Measurements from ENCODE around the gene UPK2.

Gene UPK2

GRCh38 chr11:118916842-118917388 lies 39.2 kb upstream of the UPK2 start:
- TF ChIP-seq FOXP2 (optimal IDR thresholded peaks at IDR 0.05; ENCODE audit: borderline replicate concordance, extremely low read depth, extremely low read length, insufficient read depth) (no peak), SIN3A (IDR thresholded peaks at IDR 0.05; ENCODE audit: borderline replicate concordance, insufficient read depth, low read length) (no peak), TAF1 (IDR thresholded peaks at IDR 0.05; ENCODE audit: borderline replicate concordance, insufficient read depth, low read length) (no peak), POLR2AphosphoS5 (IDR thresholded peaks at IDR 0.05; ENCODE audit: low read depth, low read length) (no peak)
- TF ChIP-seq, protein P1, sequence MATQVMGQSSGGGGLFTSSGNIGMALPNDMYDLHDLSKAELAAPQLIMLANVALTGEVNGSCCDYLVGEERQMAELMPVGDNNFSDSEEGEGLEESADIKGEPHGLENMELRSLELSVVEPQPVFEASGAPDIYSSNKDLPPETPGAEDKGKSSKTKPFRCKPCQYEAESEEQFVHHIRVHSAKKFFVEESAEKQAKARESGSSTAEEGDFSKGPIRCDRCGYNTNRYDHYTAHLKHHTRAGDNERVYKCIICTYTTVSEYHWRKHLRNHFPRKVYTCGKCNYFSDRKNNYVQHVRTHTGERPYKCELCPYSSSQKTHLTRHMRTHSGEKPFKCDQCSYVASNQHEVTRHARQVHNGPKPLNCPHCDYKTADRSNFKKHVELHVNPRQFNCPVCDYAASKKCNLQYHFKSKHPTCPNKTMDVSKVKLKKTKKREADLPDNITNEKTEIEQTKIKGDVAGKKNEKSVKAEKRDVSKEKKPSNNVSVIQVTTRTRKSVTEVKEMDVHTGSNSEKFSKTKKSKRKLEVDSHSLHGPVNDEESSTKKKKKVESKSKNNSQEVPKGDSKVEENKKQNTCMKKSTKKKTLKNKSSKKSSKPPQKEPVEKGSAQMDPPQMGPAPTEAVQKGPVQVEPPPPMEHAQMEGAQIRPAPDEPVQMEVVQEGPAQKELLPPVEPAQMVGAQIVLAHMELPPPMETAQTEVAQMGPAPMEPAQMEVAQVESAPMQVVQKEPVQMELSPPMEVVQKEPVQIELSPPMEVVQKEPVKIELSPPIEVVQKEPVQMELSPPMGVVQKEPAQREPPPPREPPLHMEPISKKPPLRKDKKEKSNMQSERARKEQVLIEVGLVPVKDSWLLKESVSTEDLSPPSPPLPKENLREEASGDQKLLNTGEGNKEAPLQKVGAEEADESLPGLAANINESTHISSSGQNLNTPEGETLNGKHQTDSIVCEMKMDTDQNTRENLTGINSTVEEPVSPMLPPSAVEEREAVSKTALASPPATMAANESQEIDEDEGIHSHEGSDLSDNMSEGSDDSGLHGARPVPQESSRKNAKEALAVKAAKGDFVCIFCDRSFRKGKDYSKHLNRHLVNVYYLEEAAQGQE (IDR thresholded peaks at IDR 0.05; ENCODE audit: insufficient read depth in 1 of 2, low read depth in 2 of 2, low read length in 2 of 2): no peak

- TF ChIP-seq SIN3A (IDR thresholded peaks at IDR 0.05; ENCODE audit: borderline replicate concordance, insufficient read depth, low read length) (no peak), POLR2AphosphoS5 (IDR thresholded peaks at IDR 0.05; ENCODE audit: low read depth, low read length) (no peak), TAF1 (IDR thresholded peaks at IDR 0.05; ENCODE audit: borderline replicate concordance, insufficient read depth, low read length) (no peak)
- TF ChIP-seq, protein P1 (IDR thresholded peaks at IDR 0.05; ENCODE audit: insufficient read depth in 1 of 2, low read depth in 2 of 2, low read length in 2 of 2): no peak
Measured at GRCh38 chr11:118917481-118918127, 38.5 kb upstream of the UPK2 start.

DNA sequence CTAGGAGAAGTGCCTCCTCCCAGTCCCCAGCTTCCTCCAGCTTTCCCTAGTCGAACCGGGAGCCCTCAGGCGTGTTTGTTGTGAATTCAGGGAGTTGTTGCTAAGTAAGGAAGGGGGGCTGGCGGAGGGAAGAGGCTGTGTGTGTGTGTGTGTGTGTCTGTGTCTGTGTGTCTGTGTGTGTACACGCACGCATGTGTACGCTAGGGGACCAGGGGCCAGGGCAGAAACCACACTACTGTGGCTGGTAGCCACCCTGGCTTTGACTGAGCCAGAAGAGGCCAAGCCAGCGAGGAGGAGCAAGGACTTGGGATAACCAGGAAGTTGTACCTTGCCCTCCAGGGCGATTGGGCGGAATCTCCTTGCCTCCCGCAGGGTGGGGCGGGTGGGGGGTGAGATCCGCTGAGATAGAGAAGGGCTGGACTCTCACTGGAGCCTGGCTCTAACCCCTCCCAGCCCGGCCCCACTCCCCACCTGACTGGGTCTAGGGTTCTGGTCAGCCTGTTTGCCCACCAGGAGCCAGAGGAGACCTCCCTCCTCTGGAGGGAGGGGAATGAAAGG lies 37.9 kb upstream of the UPK2 start:
- TF ChIP-seq, protein P1 (IDR thresholded peaks at IDR 0.05; ENCODE audit: insufficient read depth in 1 of 2, low read depth in 2 of 2, low read length in 2 of 2): no peak
- TF ChIP-seq SIN3A (IDR thresholded peaks at IDR 0.05; ENCODE audit: borderline replicate concordance, insufficient read depth, low read length) (0 out of 2 replicates have a peak, but pooled peaks have one; percentile 62), FOXP2 (optimal IDR thresholded peaks at IDR 0.05; ENCODE audit: borderline replicate concordance, extremely low read depth, extremely low read length, insufficient read depth) (no peak), POLR2AphosphoS5 (IDR thresholded peaks at IDR 0.05; ENCODE audit: low read depth, low read length) (peak; percentile 43; the same call in 1 of the 2 replicates), TAF1 (IDR thresholded peaks at IDR 0.05; ENCODE audit: borderline replicate concordance, insufficient read depth, low read length) (peak; percentile 54; the same call in 1 of the 2 replicates)

GRCh38 chr11:118918686-118919280 lies 37.3 kb upstream of the UPK2 start:
- no peak for TF ChIP-seq FOXP2 (optimal IDR thresholded peaks at IDR 0.05; ENCODE audit: borderline replicate concordance, extremely low read depth, extremely low read length, insufficient read depth)
- no peak for TF ChIP-seq TAF1 (IDR thresholded peaks at IDR 0.05; ENCODE audit: borderline replicate concordance, insufficient read depth, low read length)
- no peak for TF ChIP-seq SIN3A (IDR thresholded peaks at IDR 0.05; ENCODE audit: borderline replicate concordance, insufficient read depth, low read length)
- TF ChIP-seq, protein P1 (IDR thresholded peaks at IDR 0.05; ENCODE audit: insufficient read depth in 1 of 2, low read depth in 2 of 2, low read length in 2 of 2): no peak
